Left ventricle myocardium inferior (tissue), 1 donor: ENCODE measurements around the gene ANKDD1B. TPM values are rescaled to one million over a fixed set of nuclear protein-coding genes. Genes with fewer than 3 reads are reported as not detected.

Experiments
- DNase-seq: peaks from one replicate; pipeline ENCODE4 v3.0.0-alpha.2; 2020
- H3K27ac ChIP-seq: fragments of 200-600 bp; replicated peaks from 2 replicates; pipeline ENCODE4 v1.8.0; 2021
- H3K27me3 ChIP-seq: fragments of 200-600 bp; 2 replicates; pipeline ENCODE4 v1.8.0; 2021; ENCODE audit warnings: low read depth
- H3K36me3 ChIP-seq: fragments of 200-600 bp; 2 replicates; pipeline ENCODE4 v1.8.0; 2021
- H3K4me1 ChIP-seq: fragments of 200-600 bp; 2 replicates; pipeline ENCODE4 v1.8.0; 2021
- H3K4me3 ChIP-seq: fragments of 200-600 bp; 2 replicates; pipeline ENCODE4 v1.8.0; 2021; ENCODE audit warnings: mild to moderate bottlenecking, moderate library complexity
- H3K9me3 ChIP-seq: fragments of 200-600 bp; replicated peaks from 2 replicates; pipeline ENCODE4 v1.8.0; 2021
- CTCF ChIP-seq: fragments of 200-600 bp; IDR thresholded peaks from 2 replicates; pipeline ENCODE4 v1.8.0; 2021; ENCODE audit warnings: antibody characterized with exemption, mild to moderate bottlenecking, borderline replicate concordance
- intact Hi-C: fragments of 100-400 bp; cut with micrococcal nuclease; formaldehyde crosslinking; loops from one replicate; pipeline ENCODE4 v1.11.0; 2022
- total RNA-seq: library from RNA; stranded (reverse); fragmentation: NEBNext Ultra II Directional; extraction: Animal tissue kit (Norgen Biotek cat#: 25700); gene quantifications from one replicate; pipeline ENCODE4 v1.2.1, GENCODE V29; 2021
- donor health status: DM: no; HTN: yes; CAD: no; lungs with severe emphysema.

ANKDD1B gene
- total RNA-seq, 1 donor from 2014 or later: 0.27 TPM

- H3K27me3 ChIP-seq: no peaks in the 10 kb centered on the region
- H3K27ac ChIP-seq: no peak overlapping the region
- intact Hi-C loops: no loop called here
Measured at GRCh38 chr5:75706775-75707174, 95.5 kb downstream of the ANKDD1B start.

GRCh38 chr5:75707911-75708509, 96.8 kb downstream of the ANKDD1B start:
- intact Hi-C loops: no loop called here
- no peaks in the 10 kb centered on the region for H3K27me3 ChIP-seq
- TF ChIP-seq CTCF: no peak
- H3K9me3 ChIP-seq: no peaks in the 10 kb centered on the region
- H3K4me3 ChIP-seq: no peak overlapping the region
- no peaks in the 10 kb centered on the region for H3K4me1 ChIP-seq
- no peak overlapping the region for H3K27ac ChIP-seq
- peaks cover 29% of the 10 kb centered on the region for H3K36me3 ChIP-seq
- DNase-seq: no peak

More at GRCh38 chr5:75706775-75707174, 95.5 kb downstream of the ANKDD1B start:
- Histone ChIP-seq H3K36me3 (peaks cover 37% of the 10 kb centered on the region), H3K9me3 (no peaks in the 10 kb centered on the region), H3K4me1 (no peaks in the 10 kb centered on the region), H3K4me3 (no peak overlapping the region)
- DNase-seq: no peak
- TF ChIP-seq CTCF: no peak

- Histone ChIP-seq H3K4me3 (no peak overlapping the region), H3K9me3 (no peaks in the 10 kb centered on the region), H3K4me1 (peaks cover 2% of the 10 kb centered on the region), H3K27ac (no peak overlapping the region), H3K27me3 (no peaks in the 10 kb centered on the region), H3K36me3 (peaks cover 13% of the 10 kb centered on the region)
- DNase-seq: no peak
- intact Hi-C loops: no loop called here
- no peak for TF ChIP-seq CTCF
Measured at GRCh38 chr5:75710637-75711036, 99.4 kb downstream of the ANKDD1B start.

- intact Hi-C loops: no loop called here
- Histone ChIP-seq H3K4me3 (no peak overlapping the region), H3K36me3 (peaks cover 13% of the 10 kb centered on the region), H3K27ac (no peak overlapping the region), H3K9me3 (no peaks in the 10 kb centered on the region), H3K27me3 (no peaks in the 10 kb centered on the region), H3K4me1 (peaks cover 7% of the 10 kb centered on the region)
- no peak for DNase-seq
- no peak for TF ChIP-seq CTCF
Measured at GRCh38 chr5:75711151-75711550, 99.9 kb downstream of the ANKDD1B start.

- Histone ChIP-seq H3K4me3 (no peak overlapping the region), H3K36me3 (peaks cover 13% of the 10 kb centered on the region), H3K27ac (no peak overlapping the region), H3K27me3 (no peaks in the 10 kb centered on the region), H3K4me1 (peaks cover 17% of the 10 kb centered on the region), H3K9me3 (no peaks in the 10 kb centered on the region)
- intact Hi-C loops: no loop called here
- DNase-seq: no peak
- no peak for TF ChIP-seq CTCF
Measured at GRCh38 chr5:75712091-75712490, 100.8 kb downstream of the ANKDD1B start.
